PC-3 (cell line): Measurements from ENCODE around the gene DNAL1. TPM values are rescaled to one million over a fixed set of nuclear protein-coding genes. Genes with fewer than 3 reads are reported as not detected.
A peak's percentile ranks its signal among the peaks of the same experiment; 100 is the strongest.

Source experiments
- ATAC-seq: fragments of 200-7000 bp; cut with Tn5 transposase; 2 replicates; pipeline ENCODE4 v1.9.1; 2020; ENCODE audit warnings: mild to moderate bottlenecking, moderate library complexity
- BruUV-seq: library from RNA; stranded (reverse); fragments of 400-500 nt; replicated peaks from 2 replicates; lab custom pipeline; 2021; lab: Mats Ljungman, UMichigan
- CTCF ChIA-PET: fragments of 300-600 bp; sonication (Branson Sonifier 250); formaldehyde crosslinking; loops from one replicate; lab custom pipeline; 2022; ENCODE audit warnings: antibody characterized with exemption; lab: Charles Lee
- POLR2A ChIA-PET: fragments of 300-600 bp; sonication (Branson Sonifier 250); formaldehyde crosslinking; loops from one replicate; lab custom pipeline; 2022; ENCODE audit warnings: antibody characterized with exemption; ENCODE audit not compliant: unreplicated experiment; lab: Charles Lee
- DNase-seq: peaks from one replicate; pipeline ENCODE4 v3.0.0-alpha.2; 2015
- H2AFZ ChIP-seq: fragments of 300-600 bp; sonication (generic); 2 replicates; pipeline ENCODE4 v1.6.0; 2016; ENCODE audit warnings: antibody characterized with exemption, low read length
- H3F3A ChIP-seq: fragments of 300-600 bp; sonication (generic); one replicate; pipeline ENCODE4 v1.6.0; 2017; ENCODE audit warnings: antibody characterized with exemption, low read length, control low read depth, mild to moderate bottlenecking; ENCODE audit not compliant: unreplicated experiment
- H3K27ac ChIP-seq: fragments of 300-600 bp; sonication (generic); 2 replicates; pipeline ENCODE4 v1.5.1; 2016; ENCODE audit warnings: mild to moderate bottlenecking, low read length
- H3K27me3 ChIP-seq: fragments of 300-600 bp; sonication (generic); 2 replicates; pipeline ENCODE4 v1.6.1; 2016; ENCODE audit warnings: low read length, mixed read lengths
- H3K36me3 ChIP-seq: fragments of 300-600 bp; sonication (generic); 2 replicates; pipeline ENCODE4 v1.6.1; 2016; ENCODE audit warnings: low read depth, mixed run types, low read length, mixed read lengths
- H3K4me1 ChIP-seq: fragments of 300-600 bp; sonication (generic); 2 replicates; pipeline ENCODE4 v1.5.1; 2016; ENCODE audit warnings: low read length; ENCODE audit not compliant: insufficient read depth
- H3K4me2 ChIP-seq: fragments of 300-600 bp; sonication (generic); 2 replicates; pipeline ENCODE4 v1.6.0; 2016; ENCODE audit warnings: low read length
- H3K4me3 ChIP-seq: fragments of 300-600 bp; sonication (generic); 2 replicates; pipeline ENCODE4 v1.5.1; 2016; ENCODE audit warnings: mild to moderate bottlenecking, low read length, mixed read lengths
- H3K79me2 ChIP-seq: fragments of 300-600 bp; sonication (generic); 2 replicates; pipeline ENCODE4 v1.6.1; 2017; ENCODE audit warnings: low read length, mixed read lengths
- H3K9ac ChIP-seq: fragments of 300-600 bp; sonication (generic); 2 replicates; pipeline ENCODE4 v1.6.0; 2016; ENCODE audit warnings: mild to moderate bottlenecking, low read length
- H3K9me2 ChIP-seq: fragments of 300-600 bp; sonication (generic); replicated peaks from 2 replicates; pipeline ENCODE4 v1.6.1; 2016; ENCODE audit warnings: mixed run types, low read length, mixed read lengths
- H3K9me3 ChIP-seq: fragments of 300-600 bp; sonication (generic); 2 replicates; pipeline ENCODE4 v1.6.1; 2016; ENCODE audit warnings: low read length, mixed read lengths
- H4K20me1 ChIP-seq: fragments of 300-600 bp; sonication (generic); 2 replicates; pipeline ENCODE4 v1.6.1; 2016; ENCODE audit warnings: low read length, mixed read lengths
- CTCF ChIP-seq: fragments of 300-600 bp; sonication (generic); conservative IDR thresholded peaks from 2 replicates; pipeline ENCODE4 v1.5.1; 2017; ENCODE audit warnings: antibody characterized with exemption, low read depth, mild to moderate bottlenecking, low read length
- EZH2 ChIP-seq: fragments of 300-600 bp; sonication (generic); IDR thresholded peaks from one replicate; pipeline ENCODE4 v1.6.1; 2017; ENCODE audit warnings: antibody characterized with exemption, mild to moderate bottlenecking, low read length; ENCODE audit not compliant: unreplicated experiment
- EZH2phosphoT487 ChIP-seq: fragments of 300-600 bp; sonication (generic); IDR thresholded peaks from 2 replicates; pipeline ENCODE4 v1.6.1; 2018; ENCODE audit warnings: mild to moderate bottlenecking, antibody characterized with exemption, low read length, borderline replicate concordance
- intact Hi-C: fragments of 100-400 bp; cut with micrococcal nuclease; formaldehyde crosslinking; loops from 2 replicates; pipeline ENCODE4 v1.9.0; 2023
- total RNA-seq: library from RNA; depleted of rRNA; stranded (reverse); fragments of >200 nt; gene quantifications from 2 replicates; pipeline ENCODE4 v1.2.3, GENCODE V29; 2014

Gene DNAL1
- total RNA-seq, 1 experiment from 2014 or later: 2.6 TPM

- ATAC-seq: no peak
- BruUV-seq: no TSS peak
- Histone ChIP-seq H3K9ac (peak overlapping the region; percentile 72; the same call in 1 of the 2 replicates), H3K27ac (peak overlapping the region; percentile 92), H3K9me3 (no peaks in the 10 kb centered on the region), H3K79me2 (peaks cover 97% of the 10 kb centered on the region), H3K9me2 (no peaks in the 10 kb centered on the region), H3K4me3 (no peak overlapping the region), H3K36me3 (peaks cover 10% of the 10 kb centered on the region; the same call in 1 of the 2 replicates), H4K20me1 (peaks cover 37% of the 10 kb centered on the region), H3K27me3 (no peaks in the 10 kb centered on the region), H3K4me1 (peaks cover 78% of the 10 kb centered on the region), H3K4me2 (peak overlapping the region; percentile 86), H3F3A (peaks cover 4% of the 10 kb centered on the region), H2AFZ (no peak overlapping the region)
- DNase-seq: no peak
- ChIA-PET POLR2A (interaction anchor here (0.6 kb wide), 1 partner anchor 80 kb away, joined by 3 read pairs; no protein-coding TSS in a partner anchor), CTCF (interaction anchor here (0.6 kb wide), 2 partner anchors 16 to 17 kb away, joined by 3 to 6 read pairs; no protein-coding TSS in a partner anchor)
- intact Hi-C loops: no loop called here
- no peak for TF ChIP-seq CTCF
These were observed 97.9 kb downstream of the DNAL1 start for GRCh38 chr14:73742520-73743238.

GRCh38 chr14:73743431-73743931 is 98.7 kb downstream of the DNAL1 start:
- ATAC-seq: no peak
- H4K20me1 ChIP-seq: peaks cover 45% of the 10 kb centered on the region
- no peak overlapping the region for H3K4me3 ChIP-seq
- TF ChIP-seq CTCF (no peak), EZH2phosphoT487 (no peak), EZH2 (no peak)
- ChIA-PET CTCF (interaction anchor here (0.6 kb wide), 1 partner anchor 18 kb away, joined by 3 read pairs; no protein-coding TSS in a partner anchor), POLR2A (no interaction called here)
- peak overlapping the region; percentile 86 for H3K4me2 ChIP-seq
- peaks cover 4% of the 10 kb centered on the region for H3F3A ChIP-seq
- no peak for DNase-seq
- no peaks in the 10 kb centered on the region for H3K9me3 ChIP-seq
- BruUV-seq: no TSS peak
- H3K9me2 ChIP-seq: no peaks in the 10 kb centered on the region
- H3K36me3 ChIP-seq: peaks cover 7% of the 10 kb centered on the region; the same call in 1 of the 2 replicates
- no peaks in the 10 kb centered on the region for H3K27me3 ChIP-seq
- peaks cover 97% of the 10 kb centered on the region for H3K79me2 ChIP-seq
- H3K4me1 ChIP-seq: peaks cover 78% of the 10 kb centered on the region
- H2AFZ ChIP-seq: no peak overlapping the region
- H3K9ac ChIP-seq: no peak overlapping the region
- peak overlapping the region; percentile 92; the same call in 1 of the 2 replicates for H3K27ac ChIP-seq
- intact Hi-C loops: no loop called here
